DND-41 (cell line): Measurements from ENCODE around the gene COPS8.

Source experiments
- CTCF ChIP-seq: IDR thresholded peaks from 2 replicates; pipeline ENCODE4 v1.5.1; 2012; ENCODE audit warnings: borderline replicate concordance, low read length, moderate library complexity, mild to moderate bottlenecking; ENCODE audit not compliant: poor library complexity, severe bottlenecking; ENCODE audit errors: extremely low read depth
- EZH2 ChIP-seq: IDR thresholded peaks from 3 replicates; pipeline ENCODE4 v1.6.1; 2012; ENCODE audit warnings: borderline replicate concordance, low read depth, mild to moderate bottlenecking, moderate library complexity, low read length, inconsistent platforms; ENCODE audit not compliant: severe bottlenecking

- TF ChIP-seq CTCF (no peak), EZH2 (no peak)
These were observed 61.6 kb downstream of the COPS8 start for GRCh38 chr2:237147317-237147716.
